Activated naive CD8-positive, alpha-beta T cell treated with anti-CD3 and anti-CD28 coated beads for 36 hours (primary cell): ENCODE data around the gene HINT1. TPM values are rescaled to one million over a fixed set of nuclear protein-coding genes. Genes with fewer than 3 reads are reported as not detected.
A peak's percentile ranks its signal among the peaks of the same experiment; 100 is the strongest.
"Not testable (repeated sequence)": the region's sequence is repeated elsewhere in the genome, so short reads cannot be mapped to it uniquely, and the experiment has no call there.

Experiments
- DNase-seq: peaks from one replicate; pipeline ENCODE4 v3.0.0; 2021
- H3K27ac Mint-ChIP-seq: one replicate; pipeline ENCODE4 v1.8.0; 2022; ENCODE audit warnings: mild to moderate bottlenecking, moderate library complexity, mixed read lengths
- H3K27me3 Mint-ChIP-seq: one replicate; pipeline ENCODE4 v1.8.0; 2022; ENCODE audit warnings: mild to moderate bottlenecking, mixed read lengths
- H3K36me3 Mint-ChIP-seq: one replicate; pipeline ENCODE4 v1.8.0; 2021; ENCODE audit warnings: mild to moderate bottlenecking, mixed read lengths
- H3K4me1 Mint-ChIP-seq: one replicate; pipeline ENCODE4 v1.8.0; 2021; ENCODE audit warnings: mixed read lengths
- H3K4me3 Mint-ChIP-seq: one replicate; pipeline ENCODE4 v1.8.0; 2022; ENCODE audit warnings: mild to moderate bottlenecking, moderate library complexity, mixed read lengths
- H3K9me3 Mint-ChIP-seq: one replicate; pipeline ENCODE4 v1.8.0; 2022; ENCODE audit warnings: mixed read lengths
- total RNA-seq, 2 experiments: library from RNA; stranded (reverse); gene quantifications; one replicate each; pipeline ENCODE4 v1.2.3, GENCODE V29; 2021

HINT1 gene
- total RNA-seq, 2 experiments from 2014 or later: 324 to 356 TPM

DNA sequence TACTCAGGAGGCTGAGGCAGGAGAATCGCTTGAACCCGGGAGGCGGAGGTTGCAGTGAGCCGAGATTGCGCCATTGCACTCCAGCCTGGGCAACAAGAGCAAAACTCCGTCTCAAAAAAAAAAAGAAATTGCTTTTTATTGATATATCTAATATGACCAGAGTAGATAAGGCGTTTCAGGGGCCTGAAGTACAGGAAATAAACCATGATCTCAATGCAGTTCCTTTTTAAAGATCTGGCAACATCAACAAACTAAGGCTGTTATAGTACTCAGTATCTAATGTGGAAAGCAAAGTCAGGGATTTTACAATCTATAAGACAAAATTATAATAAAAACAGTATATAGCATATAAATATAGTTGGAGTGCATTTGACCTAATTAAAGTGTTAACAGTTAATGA, 28.8 kb upstream of the HINT1 start:
- H3K4me1 Mint-ChIP-seq: peaks cover 21% of the 10 kb centered on the region
- H3K9me3 Mint-ChIP-seq, H3K27me3 Mint-ChIP-seq, H3K4me3 Mint-ChIP-seq, DNase-seq, H3K27ac Mint-ChIP-seq: not testable (repeated sequence)
- H3K36me3 Mint-ChIP-seq: peaks cover 13% of the 10 kb centered on the region

GRCh38 chr5:131193106-131193505, 28.1 kb upstream of the HINT1 start:
- no peaks in the 10 kb centered on the region for H3K27me3 Mint-ChIP-seq
- H3K36me3 Mint-ChIP-seq: peaks cover 17% of the 10 kb centered on the region
- H3K4me3 Mint-ChIP-seq: no peak overlapping the region
- no peak for DNase-seq
- no peak overlapping the region for H3K27ac Mint-ChIP-seq
- no peaks in the 10 kb centered on the region for H3K9me3 Mint-ChIP-seq
- peaks cover 23% of the 10 kb centered on the region for H3K4me1 Mint-ChIP-seq

- Mint-ChIP-seq H3K27me3 (no peaks in the 10 kb centered on the region), H3K9me3 (no peaks in the 10 kb centered on the region), H3K27ac (no peak overlapping the region), H3K36me3 (peaks cover 28% of the 10 kb centered on the region), H3K4me3 (no peak overlapping the region), H3K4me1 (peaks cover 17% of the 10 kb centered on the region)
- DNase-seq: no peak
Measured at GRCh38 chr5:131186561-131187256, 21.7 kb upstream of the HINT1 start.

- Mint-ChIP-seq H3K9me3 (no peaks in the 10 kb centered on the region), H3K4me3 (no peak overlapping the region), H3K4me1 (peaks cover 12% of the 10 kb centered on the region), H3K27ac (no peak overlapping the region), H3K27me3 (no peaks in the 10 kb centered on the region), H3K36me3 (peaks cover 28% of the 10 kb centered on the region)
- no peak for DNase-seq
Measured at GRCh38 chr5:131185523-131186104, 20.6 kb upstream of the HINT1 start.

GRCh38 chr5:131182839-131183238, 17.8 kb upstream of the HINT1 start:
- Mint-ChIP-seq H3K36me3 (peaks cover 18% of the 10 kb centered on the region), H3K4me3 (no peak overlapping the region), H3K4me1 (peaks cover 14% of the 10 kb centered on the region), H3K27ac (no peak overlapping the region), H3K27me3 (no peaks in the 10 kb centered on the region), H3K9me3 (no peaks in the 10 kb centered on the region)
- no peak for DNase-seq

- Mint-ChIP-seq H3K4me1 (peaks cover 21% of the 10 kb centered on the region), H3K9me3 (no peaks in the 10 kb centered on the region), H3K27ac (no peak overlapping the region), H3K27me3 (no peaks in the 10 kb centered on the region), H3K4me3 (no peak overlapping the region), H3K36me3 (peaks cover 15% of the 10 kb centered on the region)
- DNase-seq: no peak
Measured at GRCh38 chr5:131180407-131180806, 15.4 kb upstream of the HINT1 start.

GRCh38 chr5:131171276-131171810, 6.3 kb upstream of the HINT1 start:
- peak; percentile 29 for DNase-seq
- H3K9me3 Mint-ChIP-seq: no peaks in the 10 kb centered on the region

DNA sequence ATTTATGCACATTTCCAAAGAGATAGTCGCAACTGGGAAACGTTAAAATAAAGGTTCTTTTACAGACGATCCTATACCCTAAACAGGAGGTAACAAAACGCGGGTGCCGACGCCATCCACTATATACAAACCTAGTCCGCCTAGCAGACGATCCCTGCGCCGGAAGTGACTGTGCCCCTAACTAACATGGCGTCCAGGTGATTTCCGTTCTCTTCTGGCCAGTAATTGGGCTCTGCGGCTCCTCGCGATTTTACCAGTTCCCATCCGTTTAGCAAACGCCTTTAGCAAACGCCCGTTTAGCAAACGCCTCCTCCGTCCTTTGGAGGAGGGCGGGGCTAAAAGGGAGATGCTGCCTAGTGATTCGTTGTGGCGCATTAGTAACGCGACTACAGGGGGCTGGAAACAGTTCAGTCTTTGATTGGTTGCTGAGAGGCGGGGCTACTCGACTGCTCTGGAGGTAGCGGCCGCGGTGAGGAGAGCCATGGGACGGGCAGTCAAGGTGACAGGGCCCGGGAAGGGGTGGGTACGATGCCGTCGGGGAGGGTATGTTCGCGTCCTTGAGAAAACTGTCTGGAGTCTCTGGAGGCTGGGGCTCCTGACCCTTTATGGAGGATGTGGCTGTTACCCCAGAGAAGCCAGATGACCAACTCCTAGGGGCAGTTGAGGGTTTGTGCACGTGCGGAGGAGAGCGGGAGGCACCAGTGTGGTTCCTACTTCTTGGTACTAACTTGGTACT, 5.7 kb upstream of the HINT1 start, which contains the start of gene LYRM7:
Gene LYRM7, plus strand, starts transcription at position 405 of the 736 bp plus-strand sequence. Its CDS starts 77 bp downstream, at position 482.
- Mint-ChIP-seq H3K36me3 (peaks cover 16% of the 10 kb centered on the region), H3K27me3 (no peaks in the 10 kb centered on the region), H3K9me3 (no peaks in the 10 kb centered on the region), H3K27ac (peak within 1 kb of the TSS; percentile 95), H3K4me3 (peak within 1 kb of the TSS; percentile 99), H3K4me1 (peaks cover 30% of the 10 kb centered on the region)
- peak; percentile 95 for DNase-seq

More at GRCh38 chr5:131171276-131171810, 6.3 kb upstream of the HINT1 start:
- peaks cover 29% of the 10 kb centered on the region for H3K4me1 Mint-ChIP-seq
- H3K27ac Mint-ChIP-seq: peak overlapping the region; percentile 95
- peak overlapping the region; percentile 99 for H3K4me3 Mint-ChIP-seq
- peaks cover 16% of the 10 kb centered on the region for H3K36me3 Mint-ChIP-seq
- no peaks in the 10 kb centered on the region for H3K27me3 Mint-ChIP-seq

- no peaks in the 10 kb centered on the region for H3K27me3 Mint-ChIP-seq
- H3K36me3 Mint-ChIP-seq: peaks cover 12% of the 10 kb centered on the region
- H3K27ac Mint-ChIP-seq: peak overlapping the region; percentile 95
- peak overlapping the region; percentile 99 for H3K4me3 Mint-ChIP-seq
- DNase-seq: no peak
- no peaks in the 10 kb centered on the region for H3K9me3 Mint-ChIP-seq
- peaks cover 36% of the 10 kb centered on the region for H3K4me1 Mint-ChIP-seq
Measured at GRCh38 chr5:131169810-131170539, 4.9 kb upstream of the HINT1 start.

DNA sequence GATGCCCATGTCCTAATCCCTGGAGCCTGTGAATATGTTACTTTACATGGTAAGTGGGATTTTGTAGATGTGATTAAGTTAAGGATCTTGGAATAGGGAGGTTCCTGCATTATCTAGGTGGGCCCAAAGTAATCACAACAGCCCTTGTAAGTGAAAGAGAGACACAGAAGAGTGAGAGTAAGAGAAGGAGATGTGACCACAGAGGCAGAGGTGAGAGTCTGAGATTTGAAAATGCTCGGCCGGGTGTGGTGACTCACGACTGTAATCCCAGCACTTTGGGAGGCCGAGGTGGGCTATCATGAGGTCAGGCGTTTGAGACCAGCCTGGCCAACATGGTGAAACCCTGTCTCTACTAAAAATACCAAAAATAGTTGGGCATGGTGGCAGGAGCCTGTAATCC, 2.6 kb upstream of the HINT1 start:
- Mint-ChIP-seq H3K27me3 (no peaks in the 10 kb centered on the region), H3K9me3 (no peaks in the 10 kb centered on the region), H3K36me3 (peaks cover 16% of the 10 kb centered on the region), H3K27ac (no peak overlapping the region), H3K4me1 (peaks cover 28% of the 10 kb centered on the region), H3K4me3 (no peak overlapping the region)
- no peak for DNase-seq

- no peaks in the 10 kb centered on the region for H3K27me3 Mint-ChIP-seq
- H3K4me3 Mint-ChIP-seq: peak overlapping the region; percentile 96
- H3K27ac Mint-ChIP-seq: peak overlapping the region; percentile 99
- peaks cover 43% of the 10 kb centered on the region for H3K36me3 Mint-ChIP-seq
- H3K9me3 Mint-ChIP-seq: no peaks in the 10 kb centered on the region
- DNase-seq: peak; percentile 74
- H3K4me1 Mint-ChIP-seq: peaks cover 42% of the 10 kb centered on the region
Measured at GRCh38 chr5:131164191-131165118, 601 bp downstream of the HINT1 start.

- DNase-seq: no peak
- Mint-ChIP-seq H3K27ac (peak overlapping the region; percentile 97), H3K9me3 (no peaks in the 10 kb centered on the region), H3K27me3 (no peaks in the 10 kb centered on the region), H3K36me3 (peaks cover 52% of the 10 kb centered on the region), H3K4me1 (peaks cover 45% of the 10 kb centered on the region), H3K4me3 (peak overlapping the region; percentile 89)
Measured at GRCh38 chr5:131163276-131164119, 1.6 kb downstream of the HINT1 start.

GRCh38 chr5:131160134-131160533, 4.9 kb downstream of the HINT1 start:
- Mint-ChIP-seq H3K9me3 (peaks cover 1% of the 10 kb centered on the region), H3K4me1 (peaks cover 41% of the 10 kb centered on the region), H3K36me3 (peaks cover 75% of the 10 kb centered on the region), H3K27ac (peak overlapping the region; percentile 66), H3K4me3 (peak overlapping the region; percentile 5), H3K27me3 (no peaks in the 10 kb centered on the region)
- no peak for DNase-seq
